Keratinocyte (primary cell): Measurements from ENCODE around the gene EPAS1. TPM values are rescaled to one million over a fixed set of nuclear protein-coding genes. Genes with fewer than 3 reads are reported as not detected.

ENCODE experiments used
- DNase-seq: peaks from one replicate; pipeline ENCODE4 v3.0.0-alpha.2; 2011; ENCODE audit warnings: low read depth, missing footprints, low spot score
- FAIRE-seq: peaks from 2 replicates; lab custom pipeline; 2011; peaks lifted over from hg19 to GRCh38; lab: Jason Lieb, UNC
- H2AFZ ChIP-seq: 2 replicates; pipeline ENCODE4 v1.6.0; 2012; ENCODE audit warnings: low read length, control low read depth, inconsistent platforms; ENCODE audit not compliant: control insufficient read depth
- H3K27ac ChIP-seq: 2 replicates; pipeline ENCODE4 v1.5.1; 2011; ENCODE audit warnings: low read length; ENCODE audit not compliant: control insufficient read depth, insufficient read depth
- H3K27me3 ChIP-seq: 3 replicates; pipeline ENCODE4 v1.6.0; 2011; ENCODE audit warnings: low read length; ENCODE audit not compliant: control insufficient read depth, insufficient read depth; ENCODE audit errors: extremely low read depth
- H3K36me3 ChIP-seq, 2 experiments: 2 replicates in 1 of 2; 3 replicates in 1 of 2; pipeline ENCODE4 v1.5.1; 2011; ENCODE audit warnings: low read length in 2 of 2, mild to moderate bottlenecking in 1 of 2; ENCODE audit not compliant: control insufficient read depth in 2 of 2, insufficient read depth in 2 of 2; ENCODE audit errors: extremely low read depth in 1 of 2
- H3K4me1 ChIP-seq: 3 replicates; pipeline ENCODE4 v1.5.1; 2011; ENCODE audit warnings: low read length; ENCODE audit not compliant: control insufficient read depth, insufficient read depth; ENCODE audit errors: extremely low read depth
- H3K4me2 ChIP-seq: 3 replicates; pipeline ENCODE4 v1.6.0; 2011; ENCODE audit warnings: low read depth, low read length; ENCODE audit not compliant: control insufficient read depth, insufficient read depth; ENCODE audit errors: extremely low read depth
- H3K4me3 ChIP-seq, 3 experiments: fragments of 200-600 bp in 1 of 3; sonication (generic) in 1 of 3; 2 replicates in 2 of 3; 3 replicates in 1 of 3; pipeline ENCODE4 v1.5.1; 2011 to 2016; ENCODE audit warnings: low read length in 3 of 3, mild to moderate bottlenecking in 3 of 3, control low read depth in 2 of 3, inconsistent platforms in 1 of 3, low read depth in 1 of 3, mixed read lengths in 1 of 3, mixed run types in 1 of 3, moderate library complexity in 1 of 3; ENCODE audit not compliant: control insufficient read depth in 2 of 3, insufficient read depth in 2 of 3; ENCODE audit errors: extremely low read depth in 1 of 3
- H3K79me2 ChIP-seq: 2 replicates; pipeline ENCODE4 v1.6.0; 2012; ENCODE audit warnings: low read length; ENCODE audit not compliant: control insufficient read depth, insufficient read depth
- H3K9ac ChIP-seq: 3 replicates; pipeline ENCODE4 v1.6.0; 2011; ENCODE audit warnings: low read length; ENCODE audit not compliant: control insufficient read depth, insufficient read depth; ENCODE audit errors: extremely low read depth
- H3K9me1 ChIP-seq: 3 replicates; pipeline ENCODE4 v1.6.0; 2011; ENCODE audit warnings: low read length; ENCODE audit not compliant: control insufficient read depth, insufficient read depth; ENCODE audit errors: extremely low read depth
- H3K9me3 ChIP-seq: 2 replicates; pipeline ENCODE4 v1.5.1; 2012; ENCODE audit warnings: low read depth, low read length; ENCODE audit not compliant: control insufficient read depth
- H4K20me1 ChIP-seq: 3 replicates; pipeline ENCODE4 v1.6.0; 2011; ENCODE audit warnings: low read length; ENCODE audit not compliant: control insufficient read depth, insufficient read depth; ENCODE audit errors: extremely low read depth
- EZH2 ChIP-seq: IDR thresholded peaks from one replicate; pipeline ENCODE4 v1.6.1; 2012; ENCODE audit warnings: inconsistent platforms, mild to moderate bottlenecking, low read length, moderate library complexity
- dilution Hi-C: fragments of 300-500 bp; cut with MboI; formaldehyde crosslinking; loops from one replicate; pipeline ENCODE4 v1.7.0; 2020; ENCODE audit warnings: low sequenced_read_pairs; ENCODE audit not compliant: extremely low pct_ligation_motif_present
- polyA plus RNA-seq, 5 experiments: library from polyadenylated mRNA; depleted of rRNA in 3 of 5; stranded (reverse) in 3 of 5; stranded (forward) in 1 of 5; unstranded in 1 of 5; fragments of >200 nt; gene quantifications; 1 replicate in 1 of 5; 2 replicates in 3 of 5; 3 replicates in 1 of 5; pipeline versions ENCODE4 v1.2.1 to v1.2.3, GENCODE V29; 2011 to 2012; ENCODE audit warnings: missing spikeins in 2 of 5, low read depth in 1 of 5, low replicate concordance in 1 of 5
- TF ChIP-seq, protein P1 (sequence below), 3 experiments: IDR thresholded peaks in 1 of 3; conservative IDR thresholded peaks in 1 of 3; optimal IDR thresholded peaks in 1 of 3; 2 replicates in 2 of 3; 3 replicates in 1 of 3; pipeline versions ENCODE3 to v1.5.1; 2011; ENCODE audit warnings: low read length in 3 of 3, mild to moderate bottlenecking in 3 of 3, moderate library complexity in 2 of 3, control low read depth in 1 of 3, inconsistent platforms in 1 of 3; ENCODE audit not compliant: insufficient read depth in 2 of 3; ENCODE audit errors: extremely low read depth in 1 of 3

EPAS1 gene
- polyA plus RNA-seq, 1 donor (not counting 4 experiments of a cell fraction or from before 2014, with no cell fraction given): 96.7 TPM

DNA sequence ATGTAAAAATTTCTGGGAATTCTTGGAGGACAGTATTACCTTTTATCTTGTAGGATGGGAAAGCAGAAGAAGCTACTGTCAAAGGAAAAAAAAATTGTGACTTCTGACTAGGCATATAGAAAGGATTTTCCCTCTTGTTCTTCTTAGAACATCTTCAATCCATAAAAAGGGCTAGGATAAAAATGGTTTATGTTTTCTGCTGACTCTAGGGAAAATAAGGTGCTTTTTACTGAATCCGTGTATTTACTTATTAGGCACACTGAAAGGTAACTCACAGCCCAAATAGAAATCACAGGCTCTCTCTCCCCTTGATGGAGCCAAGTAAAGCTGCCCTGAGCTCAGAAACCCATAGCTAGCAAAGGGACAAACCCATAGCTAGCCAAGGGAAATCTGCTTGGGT, 74.6 kb downstream of the EPAS1 start:
- Histone ChIP-seq H3K27ac (no peak overlapping the region), H3K9ac (no peak overlapping the region), H3K9me1 (no peaks in the 10 kb centered on the region), H2AFZ (no peak overlapping the region), H3K27me3 (no peaks in the 10 kb centered on the region), H3K4me1 (no peaks in the 10 kb centered on the region), H3K79me2 (no peaks in the 10 kb centered on the region), H3K36me3 (peaks cover 46 to 58% of the 10 kb centered on the region in 2 experiments), H3K4me3 (no peak overlapping the region), H4K20me1 (peaks cover 3% of the 10 kb centered on the region), H3K9me3 (no peaks in the 10 kb centered on the region), H3K4me2 (no peak overlapping the region)
- dilution Hi-C loops: no loop called here
- no peak for TF ChIP-seq EZH2
- TF ChIP-seq, protein P1, sequence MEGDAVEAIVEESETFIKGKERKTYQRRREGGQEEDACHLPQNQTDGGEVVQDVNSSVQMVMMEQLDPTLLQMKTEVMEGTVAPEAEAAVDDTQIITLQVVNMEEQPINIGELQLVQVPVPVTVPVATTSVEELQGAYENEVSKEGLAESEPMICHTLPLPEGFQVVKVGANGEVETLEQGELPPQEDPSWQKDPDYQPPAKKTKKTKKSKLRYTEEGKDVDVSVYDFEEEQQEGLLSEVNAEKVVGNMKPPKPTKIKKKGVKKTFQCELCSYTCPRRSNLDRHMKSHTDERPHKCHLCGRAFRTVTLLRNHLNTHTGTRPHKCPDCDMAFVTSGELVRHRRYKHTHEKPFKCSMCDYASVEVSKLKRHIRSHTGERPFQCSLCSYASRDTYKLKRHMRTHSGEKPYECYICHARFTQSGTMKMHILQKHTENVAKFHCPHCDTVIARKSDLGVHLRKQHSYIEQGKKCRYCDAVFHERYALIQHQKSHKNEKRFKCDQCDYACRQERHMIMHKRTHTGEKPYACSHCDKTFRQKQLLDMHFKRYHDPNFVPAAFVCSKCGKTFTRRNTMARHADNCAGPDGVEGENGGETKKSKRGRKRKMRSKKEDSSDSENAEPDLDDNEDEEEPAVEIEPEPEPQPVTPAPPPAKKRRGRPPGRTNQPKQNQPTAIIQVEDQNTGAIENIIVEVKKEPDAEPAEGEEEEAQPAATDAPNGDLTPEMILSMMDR (optimal IDR thresholded peaks at IDR 0.05 in 1 of 3, IDR thresholded peaks at IDR 0.05 in 1 of 3, conservative IDR thresholded peaks at IDR 0.05 in 1 of 3; ENCODE audit: extremely low read depth in 1 of 3, insufficient read depth in 2 of 3, low read length in 3 of 3): no peak
- DNase-seq: no peak
- no peak for FAIRE-seq

DNA sequence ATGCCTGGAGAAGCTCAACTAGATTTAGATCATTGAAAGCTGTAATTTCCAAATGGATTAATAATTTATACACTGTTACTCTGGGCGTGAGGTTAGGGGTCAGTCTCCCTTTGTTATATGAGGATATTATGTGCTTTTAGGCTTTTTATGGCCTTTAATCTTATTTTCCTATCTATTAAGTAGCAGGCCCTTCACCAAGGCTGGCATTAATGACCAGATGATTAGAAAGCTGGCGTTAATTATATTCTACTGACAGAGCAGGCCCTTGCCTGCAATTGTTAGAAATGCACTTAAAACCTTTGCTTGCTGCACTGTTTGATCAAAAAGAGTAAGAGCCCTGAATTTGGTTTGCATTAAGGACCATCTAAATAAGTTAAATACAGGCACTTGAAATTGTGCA, 75.3 kb downstream of the EPAS1 start:
- Histone ChIP-seq H3K9me3 (no peaks in the 10 kb centered on the region), H4K20me1 (peaks cover 3% of the 10 kb centered on the region), H3K79me2 (no peaks in the 10 kb centered on the region), H2AFZ (no peak overlapping the region), H3K36me3 (peaks cover 46 to 56% of the 10 kb centered on the region in 2 experiments), H3K27me3 (no peaks in the 10 kb centered on the region), H3K4me3 (no peak overlapping the region), H3K9me1 (no peaks in the 10 kb centered on the region), H3K4me1 (no peaks in the 10 kb centered on the region), H3K27ac (no peak overlapping the region), H3K4me2 (no peak overlapping the region), H3K9ac (no peak overlapping the region)
- dilution Hi-C loops: no loop called here
- FAIRE-seq (no peak), DNase-seq (no peak)
- no peak for TF ChIP-seq EZH2
- TF ChIP-seq, protein P1 (optimal IDR thresholded peaks at IDR 0.05 in 1 of 3, IDR thresholded peaks at IDR 0.05 in 1 of 3, conservative IDR thresholded peaks at IDR 0.05 in 1 of 3; ENCODE audit: extremely low read depth in 1 of 3, insufficient read depth in 2 of 3, low read length in 3 of 3): no peak
